ENCODE results near the gene RABGAP1L. TPM values are rescaled to one million over a fixed set of nuclear protein-coding genes. Genes with fewer than 3 reads are reported as not detected.

The RABGAP1L gene
- total RNA-seq, 2 experiments from 2014 or later, result 59.8 to 67.6 TPM

- Histone ChIP-seq H3K27ac (ENCODE audit: low read depth in 1 of 2, low read length in 2 of 2) (no peak overlapping the region), H3K9me3 (ENCODE audit: control insufficient read depth in 1 of 2, insufficient read depth in 1 of 2, low read length in 2 of 2) (no peaks in the 10 kb centered on the region), H3K36me3 (ENCODE audit: insufficient read depth, low read length) (no peaks in the 10 kb centered on the region), H3K27me3 (ENCODE audit: control insufficient read depth in 1 of 2, insufficient read depth in 2 of 2, low read length in 2 of 2) (no peaks in the 10 kb centered on the region), H3K4me1 (ENCODE audit: insufficient read depth, low read length) (no peaks in the 10 kb centered on the region), H3K4me3 (ENCODE audit: low read length) (no peak overlapping the region)
- no peak for ATAC-seq (ENCODE audit: poor library complexity)
- ChIA-PET CTCF (no interaction called here), POLR2A (no interaction called here)
- Mint-ChIP-seq H3K27me3 (no peaks in the 10 kb centered on the region), H3K4me3 (no peak overlapping the region), H3K9me3 (no peaks in the 10 kb centered on the region), H3K36me3 (ENCODE audit: low read depth) (peaks cover 27% of the 10 kb centered on the region), H3K27ac (no peak overlapping the region), H3K4me1 (ENCODE audit: low read depth) (peaks cover 10% of the 10 kb centered on the region)
- no peak for DNase-seq
- no peak for TF ChIP-seq CTCF (IDR thresholded peaks at IDR 0.05)
- intact Hi-C loops (cut with DNase I, micrococcal nuclease), result no loop called here
Observed at GRCh38 chr1:174358344-174358743, 199.0 kb downstream of the RABGAP1L start.

DNA sequence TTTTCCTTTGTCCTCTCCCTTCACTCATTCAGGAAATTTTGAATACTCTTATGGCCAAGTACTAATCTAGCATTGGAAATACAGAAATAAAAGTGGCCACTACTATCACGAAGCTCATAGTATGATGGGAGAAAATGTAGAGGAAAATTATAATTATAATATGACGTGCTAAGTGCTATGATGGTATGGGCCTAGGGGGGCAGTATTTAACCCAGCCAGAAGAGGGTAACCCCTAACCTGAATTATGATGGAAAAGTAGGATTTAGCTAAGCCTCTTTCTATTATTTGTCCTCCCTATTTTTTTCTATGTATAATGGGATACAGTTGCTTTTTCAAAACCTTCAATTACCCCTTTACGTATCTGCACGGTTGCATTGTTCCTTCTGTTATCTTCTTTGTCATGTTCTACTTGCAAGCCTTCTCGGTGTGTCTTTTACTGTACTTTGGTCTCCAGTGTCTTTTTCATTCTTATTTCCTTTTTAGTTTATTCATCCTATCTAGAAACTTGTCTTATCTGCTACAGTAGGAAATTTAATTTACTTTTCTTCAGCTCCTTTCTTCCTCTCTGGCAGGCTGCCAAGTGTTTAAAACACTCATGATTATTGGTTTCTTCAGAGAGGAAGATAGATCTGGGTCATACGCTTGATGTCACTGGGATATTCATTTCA lies 199.6 kb downstream of the RABGAP1L start:
- Mint-ChIP-seq H3K9me3 (no peaks in the 10 kb centered on the region), H3K27me3 (no peaks in the 10 kb centered on the region), H3K4me1 (ENCODE audit: low read depth) (peaks cover 10% of the 10 kb centered on the region), H3K36me3 (ENCODE audit: low read depth) (peaks cover 22% of the 10 kb centered on the region), H3K4me3 (no peak overlapping the region), H3K27ac (no peak overlapping the region)
- Histone ChIP-seq H3K4me3 (ENCODE audit: low read length) (no peak overlapping the region), H3K9me3 (ENCODE audit: control insufficient read depth in 1 of 2, insufficient read depth in 1 of 2, low read length in 2 of 2) (no peaks in the 10 kb centered on the region), H3K36me3 (ENCODE audit: insufficient read depth, low read length) (no peaks in the 10 kb centered on the region), H3K4me1 (ENCODE audit: insufficient read depth, low read length) (no peaks in the 10 kb centered on the region), H3K27me3 (ENCODE audit: control insufficient read depth in 1 of 2, insufficient read depth in 2 of 2, low read length in 2 of 2) (no peaks in the 10 kb centered on the region), H3K27ac (ENCODE audit: low read depth in 1 of 2, low read length in 2 of 2) (no peak overlapping the region)
- POLR2A ChIA-PET, result no interaction called here
- ATAC-seq (ENCODE audit: poor library complexity), result no peak
- intact Hi-C loops (cut with DNase I, micrococcal nuclease), result no loop called here
- DNase-seq, result peak in 2 of 14 experiments; percentile 1 to 4
- TF ChIP-seq CTCF (IDR thresholded peaks at IDR 0.05), result no peak
- CTCF ChIA-PET, result no interaction called here

GRCh38 chr1:174359454-174359805 lies 200.1 kb downstream of the RABGAP1L start:
- peaks cover 10% of the 10 kb centered on the region for H3K4me1 Mint-ChIP-seq (ENCODE audit: low read depth)
- no peak for TF ChIP-seq CTCF (IDR thresholded peaks at IDR 0.05)
- ChIA-PET CTCF (no interaction called here), POLR2A (no interaction called here)
- DNase-seq (no peak), ATAC-seq (ENCODE audit: poor library complexity) (no peak)
- peaks cover 21% of the 10 kb centered on the region for H3K36me3 Mint-ChIP-seq (ENCODE audit: low read depth)
- Histone ChIP-seq H3K27me3 (ENCODE audit: control insufficient read depth in 1 of 2, insufficient read depth in 2 of 2, low read length in 2 of 2) (no peaks in the 10 kb centered on the region), H3K4me1 (ENCODE audit: insufficient read depth, low read length) (no peaks in the 10 kb centered on the region), H3K9me3 (ENCODE audit: control insufficient read depth in 1 of 2, insufficient read depth in 1 of 2, low read length in 2 of 2) (no peaks in the 10 kb centered on the region), H3K4me3 (ENCODE audit: low read length) (no peak overlapping the region), H3K36me3 (ENCODE audit: insufficient read depth, low read length) (no peaks in the 10 kb centered on the region), H3K27ac (ENCODE audit: low read depth in 1 of 2, low read length in 2 of 2) (no peak overlapping the region)
- no peaks in the 10 kb centered on the region for H3K27me3 Mint-ChIP-seq
- no peak overlapping the region for H3K27ac Mint-ChIP-seq
- intact Hi-C loops (cut with DNase I, micrococcal nuclease), result no loop called here
- H3K9me3 Mint-ChIP-seq, result no peaks in the 10 kb centered on the region
- no peak overlapping the region for H3K4me3 Mint-ChIP-seq

All from CD4-positive, alpha-beta T cell (primary cell).